ENCODE data around the gene SGK1.

SGK1 gene

DNA sequence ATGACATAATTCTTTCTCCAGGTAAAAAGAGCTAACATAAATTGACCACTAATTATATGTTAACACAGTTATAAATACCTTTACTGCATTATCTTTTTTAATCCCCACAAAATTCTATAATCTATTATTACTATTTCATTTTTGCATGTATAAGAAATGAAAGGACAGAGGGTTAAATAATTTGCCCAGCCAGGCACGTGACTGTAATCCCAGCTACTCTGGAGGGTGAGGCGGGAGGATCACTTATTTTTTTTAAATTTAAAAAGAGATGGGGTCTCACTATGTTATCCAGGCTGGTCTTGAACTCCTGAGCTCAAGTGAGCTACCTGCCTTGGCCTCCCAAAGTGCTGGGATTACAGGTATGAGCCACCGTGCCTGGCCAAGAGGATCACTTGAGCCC lies 121.9 kb downstream of the SGK1 start (continued):
- TF ChIP-seq, protein P1, sequence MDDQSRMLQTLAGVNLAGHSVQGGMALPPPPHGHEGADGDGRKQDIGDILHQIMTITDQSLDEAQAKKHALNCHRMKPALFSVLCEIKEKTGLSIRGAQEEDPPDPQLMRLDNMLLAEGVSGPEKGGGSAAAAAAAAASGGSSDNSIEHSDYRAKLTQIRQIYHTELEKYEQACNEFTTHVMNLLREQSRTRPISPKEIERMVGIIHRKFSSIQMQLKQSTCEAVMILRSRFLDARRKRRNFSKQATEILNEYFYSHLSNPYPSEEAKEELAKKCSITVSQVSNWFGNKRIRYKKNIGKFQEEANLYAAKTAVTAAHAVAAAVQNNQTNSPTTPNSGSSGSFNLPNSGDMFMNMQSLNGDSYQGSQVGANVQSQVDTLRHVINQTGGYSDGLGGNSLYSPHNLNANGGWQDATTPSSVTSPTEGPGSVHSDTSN (CRISPR knock-in tag; IDR thresholded peaks at IDR 0.05): no peak
- TF ChIP-seq HOXD13 (CRISPR knock-in tag; IDR thresholded peaks at IDR 0.05; ENCODE audit: borderline replicate concordance) (no peak), ZNF184 (tag by site-specific recombination; IDR thresholded peaks at IDR 0.05) (no peak), ZNF610 (tag by site-specific recombination; IDR thresholded peaks at IDR 0.05; ENCODE audit: borderline replicate concordance) (no peak), PRDM6 (tag by site-specific recombination; IDR thresholded peaks at IDR 0.05) (no peak), ZNF639 (tag by site-specific recombination; IDR thresholded peaks at IDR 0.05) (no peak)
- TF ChIP-seq, protein P2, sequence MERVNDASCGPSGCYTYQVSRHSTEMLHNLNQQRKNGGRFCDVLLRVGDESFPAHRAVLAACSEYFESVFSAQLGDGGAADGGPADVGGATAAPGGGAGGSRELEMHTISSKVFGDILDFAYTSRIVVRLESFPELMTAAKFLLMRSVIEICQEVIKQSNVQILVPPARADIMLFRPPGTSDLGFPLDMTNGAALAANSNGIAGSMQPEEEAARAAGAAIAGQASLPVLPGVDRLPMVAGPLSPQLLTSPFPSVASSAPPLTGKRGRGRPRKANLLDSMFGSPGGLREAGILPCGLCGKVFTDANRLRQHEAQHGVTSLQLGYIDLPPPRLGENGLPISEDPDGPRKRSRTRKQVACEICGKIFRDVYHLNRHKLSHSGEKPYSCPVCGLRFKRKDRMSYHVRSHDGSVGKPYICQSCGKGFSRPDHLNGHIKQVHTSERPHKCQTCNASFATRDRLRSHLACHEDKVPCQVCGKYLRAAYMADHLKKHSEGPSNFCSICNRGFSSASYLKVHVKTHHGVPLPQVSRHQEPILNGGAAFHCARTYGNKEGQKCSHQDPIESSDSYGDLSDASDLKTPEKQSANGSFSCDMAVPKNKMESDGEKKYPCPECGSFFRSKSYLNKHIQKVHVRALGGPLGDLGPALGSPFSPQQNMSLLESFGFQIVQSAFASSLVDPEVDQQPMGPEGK (tag by site-specific recombination; IDR thresholded peaks at IDR 0.05): no peak

DNA sequence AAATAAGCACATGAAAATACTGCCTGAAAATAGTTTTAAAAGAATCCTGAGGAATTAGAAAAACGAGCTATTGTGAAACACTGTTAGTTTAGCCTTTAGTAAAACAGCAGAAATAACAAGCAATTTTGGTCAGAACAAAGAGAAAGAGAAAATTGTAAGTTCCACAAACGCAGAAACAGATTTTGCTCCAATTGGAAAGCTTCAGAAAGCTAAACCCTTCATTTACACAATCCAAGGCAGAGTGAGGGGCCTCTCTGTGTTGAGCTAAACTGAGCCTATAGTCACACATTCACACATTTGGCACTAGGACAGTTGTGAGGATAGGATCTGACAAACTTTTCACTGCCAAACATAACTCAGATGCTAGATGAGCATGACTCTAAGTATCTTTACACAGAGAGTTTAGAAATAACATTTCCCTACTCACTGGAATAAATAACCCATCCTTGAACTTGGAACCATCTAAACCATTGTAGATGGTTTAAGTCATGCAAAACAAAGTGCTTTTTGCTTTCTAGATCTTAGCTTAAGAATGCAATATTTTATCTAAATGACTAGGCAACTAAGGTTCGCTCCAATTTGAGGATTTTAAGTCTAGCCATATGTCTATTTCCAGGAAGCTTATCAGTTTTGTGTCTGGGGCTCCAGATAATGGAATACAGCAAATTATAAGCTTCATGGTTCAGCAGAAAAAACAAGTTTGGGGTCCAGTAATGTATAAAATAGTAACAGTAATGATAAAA lies 122.6 kb downstream of the SGK1 start:
- ChIA-PET CTCF (interaction anchor here (0.5 to 2.4 kb wide), 4 partner anchors 12 to 445 kb away, joined by 3 to 9 read pairs (median 4); no protein-coding TSS in a partner anchor), POLR2A (no interaction called here)
- Histone ChIP-seq H3K36me3 (ENCODE audit: control insufficient read depth in 2 of 2, insufficient read depth in 1 of 2, low read length in 2 of 2) (no peaks in the 10 kb centered on the region), H3K9me3 (ENCODE audit: control insufficient read depth, insufficient read depth, low read depth, low read length) (no peaks in the 10 kb centered on the region), H3K27ac (ENCODE audit: extremely low read depth, low read depth, low read length) (no peak overlapping the region), H3K4me3 (ENCODE audit: low read depth, low read length) (no peak overlapping the region), H3K4me1 (ENCODE audit: control insufficient read depth, insufficient read depth, low read length) (no peaks in the 10 kb centered on the region)
- TF ChIP-seq ZNF654 (tag by site-specific recombination; IDR thresholded peaks at IDR 0.05; ENCODE audit: low read depth) (no peak), TCF7L2 (IDR thresholded peaks at IDR 0.05; ENCODE audit: borderline replicate concordance, low read depth, low read length) (no peak), ZNF426 (tag by site-specific recombination; IDR thresholded peaks at IDR 0.05) (no peak), ZNF221 (tag by site-specific recombination; IDR thresholded peaks at IDR 0.05; ENCODE audit: borderline replicate concordance) (no peak), SP3 (tag by site-specific recombination; IDR thresholded peaks at IDR 0.05) (no peak), BCL11A (tag by site-specific recombination; IDR thresholded peaks at IDR 0.05; ENCODE audit: low read depth) (no peak), ZNF146 (tag by site-specific recombination; IDR thresholded peaks at IDR 0.05) (no peak), ZNF394 (tag by site-specific recombination; IDR thresholded peaks at IDR 0.05; ENCODE audit: borderline replicate concordance) (no peak), ZNF10 (tag by site-specific recombination; IDR thresholded peaks at IDR 0.05) (no peak), ZNF626 (tag by site-specific recombination; IDR thresholded peaks at IDR 0.05) (no peak), ZBTB8A (tag by site-specific recombination; IDR thresholded peaks at IDR 0.05) (no peak), ZNF433 (tag by site-specific recombination; IDR thresholded peaks at IDR 0.05; ENCODE audit: low read depth) (no peak), ZFP37 (tag by site-specific recombination; IDR thresholded peaks at IDR 0.05) (no peak), ZNF791 (tag by site-specific recombination; IDR thresholded peaks at IDR 0.05) (no peak), ZBTB26 (tag by site-specific recombination; optimal IDR thresholded peaks at IDR 0.05) (no peak), ZNF2 (tag by site-specific recombination; IDR thresholded peaks at IDR 0.05) (no peak), KLF7 (tag by site-specific recombination; IDR thresholded peaks at IDR 0.05; ENCODE audit: borderline replicate concordance) (no peak)

All from HEK293 (cell line).